K562 (cell line): Measurements from ENCODE around the gene GAGE12H.
"Not testable (repeated sequence)": the region's sequence is repeated elsewhere in the genome, so short reads cannot be mapped to it uniquely, and the experiment has no call there.

Source experiments
- PHF8 ChIP-seq: fragments of 200-600 bp; sonication (generic); IDR thresholded peaks from 2 replicates; pipeline ENCODE4 v1.6.1; 2012; ENCODE audit warnings: mixed run types, mild to moderate bottlenecking, inconsistent platforms, low read length, moderate library complexity, borderline replicate concordance
- POLR2A ChIP-seq: fragments of 450-650 bp; conservative IDR thresholded peaks from 2 replicates; pipeline ENCODE4 v1.6.1; 2016
- POLR2AphosphoS5 ChIP-seq: IDR thresholded peaks from 2 replicates; pipeline ENCODE4 v1.6.1; 2011; ENCODE audit warnings: mild to moderate bottlenecking, low read depth, low read length, moderate library complexity; ENCODE audit not compliant: control insufficient read depth, insufficient read depth
- RFX1 ChIP-seq: fragments of 450-650 bp; IDR thresholded peaks from 2 replicates; pipeline ENCODE4 v1.6.1; 2016; ENCODE audit warnings: mild to moderate bottlenecking, moderate library complexity
- TAF1 ChIP-seq: IDR thresholded peaks from 2 replicates; pipeline ENCODE4 v1.6.1; 2011; ENCODE audit warnings: mild to moderate bottlenecking, low read length, moderate library complexity; ENCODE audit not compliant: insufficient read depth, control insufficient read depth, severe bottlenecking; ENCODE audit errors: extremely low read depth
- TGIF2 ChIP-seq: sonication (generic); formaldehyde crosslinking; IDR thresholded peaks from 2 replicates; pipeline ENCODE4 v1.8.1; 2022; ENCODE audit warnings: mild to moderate bottlenecking, missing genetic modification reagents, moderate library complexity
- YY1 ChIP-seq, 3 experiments: IDR thresholded peaks; 2 replicates each; pipeline ENCODE4 v1.6.1; 2011; ENCODE audit warnings: low read length in 2 of 3, mild to moderate bottlenecking in 2 of 3, moderate library complexity in 2 of 3, borderline replicate concordance in 1 of 3, control low read depth in 1 of 3, low read depth in 1 of 3; ENCODE audit not compliant: insufficient read depth in 3 of 3, insufficient replicate concordance in 2 of 3, control insufficient read depth in 1 of 3, insufficient read length in 1 of 3; ENCODE audit errors: extremely low read depth in 1 of 3
- ZSCAN29 ChIP-seq: fragments of 450-650 bp; IDR thresholded peaks from 2 replicates; pipeline ENCODE4 v1.6.1; 2017
- TF ChIP-seq, protein P1 (sequence below): fragments of 450-650 bp; IDR thresholded peaks from 2 replicates; pipeline ENCODE4 v1.6.1; 2017; ENCODE audit warnings: antibody characterized with exemption
- TF ChIP-seq, protein P2 (sequence below), 3 experiments: IDR thresholded peaks in 2 of 3; conservative IDR thresholded peaks in 1 of 3; 2 replicates each; pipeline ENCODE4 v1.5.1; 2011 to 2012; ENCODE audit warnings: low read length in 3 of 3, mild to moderate bottlenecking in 3 of 3, control low read depth in 2 of 3, improper control_type of control experiment in 1 of 3, inconsistent platforms in 1 of 3, low read depth in 1 of 3, mixed read lengths in 1 of 3, moderate library complexity in 1 of 3; ENCODE audit not compliant: insufficient read depth in 2 of 3

DNA sequence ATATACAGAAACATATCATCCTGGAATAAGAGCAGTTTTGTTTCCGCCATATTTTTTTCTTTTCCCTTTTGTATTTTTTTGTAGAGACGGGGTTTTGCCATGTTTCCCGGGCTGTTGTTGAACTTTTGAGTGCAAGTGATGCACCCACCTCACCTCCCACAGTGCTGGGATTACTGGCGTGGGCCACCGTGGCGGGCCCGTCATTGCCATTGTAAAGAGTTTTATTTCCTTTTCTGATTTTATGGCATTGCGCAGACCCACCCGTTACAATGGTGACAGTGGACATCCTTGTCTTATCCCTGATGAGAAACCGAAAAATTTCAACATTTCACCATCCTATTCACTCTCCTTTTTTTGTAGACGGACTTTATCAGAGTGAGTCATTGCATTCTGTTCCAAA is 11.0 kb upstream of the GAGE12H start:
- not testable (repeated sequence) for TF ChIP-seq RFX1; TAF1; POLR2AphosphoS5; YY1 (IDR thresholded peaks at IDR 0.05; ENCODE audit: borderline replicate concordance in 1 of 3, control insufficient read depth in 1 of 3, extremely low read depth in 1 of 3, insufficient read depth in 3 of 3, insufficient read length in 1 of 3, insufficient replicate concordance in 2 of 3, low read depth in 1 of 3, low read length in 2 of 3); ZSCAN29; POLR2A; TGIF2; PHF8
- TF ChIP-seq, protein P1, sequence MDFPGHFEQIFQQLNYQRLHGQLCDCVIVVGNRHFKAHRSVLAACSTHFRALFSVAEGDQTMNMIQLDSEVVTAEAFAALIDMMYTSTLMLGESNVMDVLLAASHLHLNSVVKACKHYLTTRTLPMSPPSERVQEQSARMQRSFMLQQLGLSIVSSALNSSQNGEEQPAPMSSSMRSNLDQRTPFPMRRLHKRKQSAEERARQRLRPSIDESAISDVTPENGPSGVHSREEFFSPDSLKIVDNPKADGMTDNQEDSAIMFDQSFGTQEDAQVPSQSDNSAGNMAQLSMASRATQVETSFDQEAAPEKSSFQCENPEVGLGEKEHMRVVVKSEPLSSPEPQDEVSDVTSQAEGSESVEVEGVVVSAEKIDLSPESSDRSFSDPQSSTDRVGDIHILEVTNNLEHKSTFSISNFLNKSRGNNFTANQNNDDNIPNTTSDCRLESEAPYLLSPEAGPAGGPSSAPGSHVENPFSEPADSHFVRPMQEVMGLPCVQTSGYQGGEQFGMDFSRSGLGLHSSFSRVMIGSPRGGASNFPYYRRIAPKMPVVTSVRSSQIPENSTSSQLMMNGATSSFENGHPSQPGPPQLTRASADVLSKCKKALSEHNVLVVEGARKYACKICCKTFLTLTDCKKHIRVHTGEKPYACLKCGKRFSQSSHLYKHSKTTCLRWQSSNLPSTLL = not testable (repeated sequence)
- TF ChIP-seq, protein P2, sequence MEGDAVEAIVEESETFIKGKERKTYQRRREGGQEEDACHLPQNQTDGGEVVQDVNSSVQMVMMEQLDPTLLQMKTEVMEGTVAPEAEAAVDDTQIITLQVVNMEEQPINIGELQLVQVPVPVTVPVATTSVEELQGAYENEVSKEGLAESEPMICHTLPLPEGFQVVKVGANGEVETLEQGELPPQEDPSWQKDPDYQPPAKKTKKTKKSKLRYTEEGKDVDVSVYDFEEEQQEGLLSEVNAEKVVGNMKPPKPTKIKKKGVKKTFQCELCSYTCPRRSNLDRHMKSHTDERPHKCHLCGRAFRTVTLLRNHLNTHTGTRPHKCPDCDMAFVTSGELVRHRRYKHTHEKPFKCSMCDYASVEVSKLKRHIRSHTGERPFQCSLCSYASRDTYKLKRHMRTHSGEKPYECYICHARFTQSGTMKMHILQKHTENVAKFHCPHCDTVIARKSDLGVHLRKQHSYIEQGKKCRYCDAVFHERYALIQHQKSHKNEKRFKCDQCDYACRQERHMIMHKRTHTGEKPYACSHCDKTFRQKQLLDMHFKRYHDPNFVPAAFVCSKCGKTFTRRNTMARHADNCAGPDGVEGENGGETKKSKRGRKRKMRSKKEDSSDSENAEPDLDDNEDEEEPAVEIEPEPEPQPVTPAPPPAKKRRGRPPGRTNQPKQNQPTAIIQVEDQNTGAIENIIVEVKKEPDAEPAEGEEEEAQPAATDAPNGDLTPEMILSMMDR (IDR thresholded peaks at IDR 0.05 in 2 of 3, conservative IDR thresholded peaks at IDR 0.05 in 1 of 3; ENCODE audit: insufficient read depth in 2 of 3, low read depth in 1 of 3, low read length in 3 of 3) = not testable (repeated sequence)
